Fibroblast of mammary gland (primary cell): ENCODE data around the gene NTN1.
"Not testable (repeated sequence)": the region's sequence is repeated elsewhere in the genome, so short reads cannot be mapped to it uniquely, and the experiment has no call there.

Experiments
- DNase-seq: peaks from one replicate; pipeline ENCODE4 v3.0.0-alpha.2; 2010; ENCODE audit warnings: low read depth
- H3K4me3 ChIP-seq: 2 replicates; pipeline ENCODE4 v1.5.1; 2011; ENCODE audit warnings: low read depth, mild to moderate bottlenecking, low read length, moderate library complexity; ENCODE audit not compliant: control insufficient read depth
- TF ChIP-seq, protein P1 (sequence below): conservative IDR thresholded peaks from 2 replicates; pipeline ENCODE4 v1.5.1; 2011; ENCODE audit warnings: low read depth, low read length, inconsistent platforms; ENCODE audit not compliant: control insufficient read depth, insufficient read depth

The NTN1 gene

GRCh38 chr17:9254841-9255240 is 233.5 kb downstream of the NTN1 start:
- TF ChIP-seq, protein P1, sequence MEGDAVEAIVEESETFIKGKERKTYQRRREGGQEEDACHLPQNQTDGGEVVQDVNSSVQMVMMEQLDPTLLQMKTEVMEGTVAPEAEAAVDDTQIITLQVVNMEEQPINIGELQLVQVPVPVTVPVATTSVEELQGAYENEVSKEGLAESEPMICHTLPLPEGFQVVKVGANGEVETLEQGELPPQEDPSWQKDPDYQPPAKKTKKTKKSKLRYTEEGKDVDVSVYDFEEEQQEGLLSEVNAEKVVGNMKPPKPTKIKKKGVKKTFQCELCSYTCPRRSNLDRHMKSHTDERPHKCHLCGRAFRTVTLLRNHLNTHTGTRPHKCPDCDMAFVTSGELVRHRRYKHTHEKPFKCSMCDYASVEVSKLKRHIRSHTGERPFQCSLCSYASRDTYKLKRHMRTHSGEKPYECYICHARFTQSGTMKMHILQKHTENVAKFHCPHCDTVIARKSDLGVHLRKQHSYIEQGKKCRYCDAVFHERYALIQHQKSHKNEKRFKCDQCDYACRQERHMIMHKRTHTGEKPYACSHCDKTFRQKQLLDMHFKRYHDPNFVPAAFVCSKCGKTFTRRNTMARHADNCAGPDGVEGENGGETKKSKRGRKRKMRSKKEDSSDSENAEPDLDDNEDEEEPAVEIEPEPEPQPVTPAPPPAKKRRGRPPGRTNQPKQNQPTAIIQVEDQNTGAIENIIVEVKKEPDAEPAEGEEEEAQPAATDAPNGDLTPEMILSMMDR, result no peak
- DNase-seq, result no peak
- H3K4me3 ChIP-seq, result no peak overlapping the region

DNA sequence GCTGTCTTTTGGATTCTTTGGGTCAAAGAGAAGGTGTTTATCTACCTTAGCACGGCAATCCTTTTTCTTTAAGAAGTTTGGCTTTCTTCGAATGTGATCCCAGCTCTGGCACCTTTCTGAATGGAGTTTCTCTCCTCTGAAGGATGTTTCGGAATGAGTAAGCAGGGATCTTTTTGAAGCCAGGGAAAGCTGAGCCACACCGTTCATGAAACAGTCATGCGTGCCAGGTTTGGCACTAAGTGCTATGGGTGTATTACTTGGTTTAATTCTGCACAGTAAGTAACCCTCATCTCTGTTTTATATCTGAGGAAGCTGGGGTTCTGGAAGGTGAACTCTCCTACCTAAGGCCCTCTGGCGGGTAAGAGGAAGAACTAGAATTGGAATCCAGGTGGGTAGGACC is 234.5 kb downstream of the NTN1 start:
- peak; percentile 27 for DNase-seq
- TF ChIP-seq, protein P1, result no peak
- H3K4me3 ChIP-seq, result no peak overlapping the region

- TF ChIP-seq, protein P1, result no peak
- DNase-seq, result no peak
Observed at GRCh38 chr17:9256361-9256750, 235.0 kb downstream of the NTN1 start.

DNA sequence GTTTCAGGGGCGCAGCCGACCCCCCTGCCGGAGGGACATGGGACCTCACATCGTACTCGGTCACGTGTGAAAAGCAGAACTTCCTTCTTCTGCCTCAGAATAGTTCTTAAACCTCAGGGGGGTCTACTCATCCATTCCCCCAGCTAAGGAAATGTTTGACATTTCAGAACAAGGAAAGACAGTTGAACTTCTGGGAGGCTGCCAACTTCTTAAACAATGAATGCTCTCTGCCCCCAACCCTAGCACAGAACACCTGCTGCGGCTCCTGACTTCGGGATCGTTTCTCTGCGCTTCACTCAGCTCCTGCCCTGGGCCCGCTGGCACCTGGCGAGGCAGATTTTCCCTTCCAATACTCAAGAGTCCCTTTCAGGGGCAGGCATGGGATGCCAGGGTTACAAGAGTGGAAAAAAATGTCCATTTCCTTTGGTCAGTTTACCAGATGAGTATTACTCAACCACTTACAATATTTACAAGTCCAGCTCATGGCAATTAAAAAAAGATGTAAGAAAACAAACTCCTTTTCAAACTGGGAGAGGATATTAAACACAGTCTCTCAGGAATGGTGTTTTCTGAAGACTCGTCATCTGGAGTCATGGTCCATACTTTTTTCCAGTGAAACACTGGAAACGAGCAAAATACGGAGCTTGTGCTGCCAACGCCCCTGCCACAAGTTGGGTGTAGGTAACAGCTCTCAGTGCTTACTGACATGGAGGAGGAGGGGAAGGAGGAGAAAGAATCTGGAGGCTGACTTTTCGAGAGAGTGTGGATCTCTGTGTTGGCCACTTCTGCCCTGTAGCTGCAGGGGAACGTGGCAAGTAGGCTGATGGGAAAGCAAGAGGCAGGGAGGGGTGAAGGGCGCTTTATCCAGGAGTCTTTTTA is 235.7 kb downstream of the NTN1 start:
- DNase-seq, result peak; percentile 37
- TF ChIP-seq, protein P1, result no peak
- no peak overlapping the region for H3K4me3 ChIP-seq

More at GRCh38 chr17:9256361-9256750, 235.0 kb downstream of the NTN1 start:
- H3K4me3 ChIP-seq, result no peak overlapping the region

DNA sequence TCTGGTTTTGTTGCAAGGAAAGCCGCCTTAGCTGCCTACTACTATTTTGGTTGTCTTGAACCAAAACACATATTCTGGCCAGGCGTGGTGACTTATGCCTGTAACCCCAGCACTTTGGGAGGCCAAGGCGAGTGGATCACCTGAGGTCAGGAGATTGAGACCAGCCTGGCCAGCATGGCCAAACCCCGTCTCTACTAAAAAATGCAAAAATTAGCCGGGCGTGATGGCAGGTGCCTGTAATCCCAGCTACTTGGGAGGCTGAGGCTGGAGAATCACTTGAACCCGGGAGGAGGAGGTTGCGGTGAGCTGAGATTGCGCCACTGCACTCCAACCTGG is 236.3 kb downstream of the NTN1 start:
- H3K4me3 ChIP-seq, result not testable (repeated sequence)

GRCh38 chr17:9258115-9259015 is 237.1 kb downstream of the NTN1 start:
- no peak for DNase-seq
- TF ChIP-seq, protein P1, result no peak
- no peak overlapping the region for H3K4me3 ChIP-seq

More for the DNA sequence above, 236.3 kb downstream of the NTN1 start:
- DNase-seq, result not testable (repeated sequence)

- DNase-seq, result no peak
- TF ChIP-seq, protein P1, result no peak
- H3K4me3 ChIP-seq, result no peak overlapping the region
Observed at GRCh38 chr17:9259419-9259818, 238.1 kb downstream of the NTN1 start.
